Testis (tissue), 3 donors: ENCODE data around the gene OXNAD1. TPM values are rescaled to one million over a fixed set of nuclear protein-coding genes. Genes with fewer than 3 reads are reported as not detected.

Experiments
- DNase-seq: peaks from one replicate; pipeline ENCODE4 v3.0.0-alpha.2; 2019
- H3K27ac ChIP-seq, 2 donors: fragments of 200-600 bp; sonication (generic); one replicate each; pipeline ENCODE4 v1.5.1; 2019
- H3K27me3 ChIP-seq: fragments of 200-600 bp; sonication (generic); one replicate; pipeline ENCODE4 v1.5.1; 2019
- H3K36me3 ChIP-seq: fragments of 200-600 bp; sonication (generic); one replicate; pipeline ENCODE4 v1.5.1; 2017; ENCODE audit warnings: low read depth; ENCODE audit errors: missing control alignments
- H3K4me1 ChIP-seq: fragments of 200-600 bp; sonication (generic); one replicate; pipeline ENCODE4 v1.5.1; 2019
- H3K4me3 ChIP-seq, 2 donors: fragments of 200-600 bp; sonication (generic); one replicate each; pipeline ENCODE4 v1.5.1; 2017 to 2019
- H3K9me3 ChIP-seq: fragments of 200-600 bp; sonication (generic); one replicate; pipeline ENCODE4 v1.5.1; 2017
- POLR2A ChIP-seq: fragments of 450-650 bp; IDR thresholded peaks from one replicate; pipeline ENCODE4 v1.6.1; 2017; ENCODE audit warnings: antibody characterized with exemption, mild to moderate bottlenecking, moderate library complexity
- WGBS, 2 donors: methylation state at CpG; one replicate each; pipeline ENCODE4 v1.1.5; 2018; 5-methylcytosine and 5-hydroxymethylcytosine counted together
- intact Hi-C: fragments of 100-400 bp; cut with DNase I; formaldehyde crosslinking; loops from one replicate; pipeline ENCODE4 v1.15.1; 2023; ENCODE audit warnings: low total_unique reads
- polyA plus RNA-seq: library from polyadenylated mRNA; stranded (reverse); fragments of 350-450 nt; fragmentation: Illumina TruSeq; extraction: RNeasy Lipid Tissue Mini Kit (QIAGEN cat#74804); gene quantifications from one replicate; pipeline ENCODE4 v1.2.3, GENCODE V29; 2014; ENCODE audit warnings: low read depth, low replicate concordance; ENCODE audit not compliant: insufficient read depth
- total RNA-seq, 2 donors: library from RNA; depleted of rRNA; stranded (reverse); fragments of >200 nt; gene quantifications; one replicate each; pipeline ENCODE4 v1.2.3, GENCODE V29; 2016
- TF ChIP-seq, protein P1 (sequence below), 3 experiments: fragments of 450-650 bp in 2 of 3; fragments of 200-600 bp in 1 of 3; sonication (generic) in 1 of 3; IDR thresholded peaks; one replicate each; pipeline ENCODE4 v1.5.1; 2016 to 2019; ENCODE audit warnings: antibody characterized with exemption in 3 of 3, mild to moderate bottlenecking in 2 of 3, moderate library complexity in 1 of 3

The OXNAD1 gene
- total and polyA plus RNA-seq, 3 donors from 2014 or later: 11.8 to 31.2 (median 27.3) TPM

DNA sequence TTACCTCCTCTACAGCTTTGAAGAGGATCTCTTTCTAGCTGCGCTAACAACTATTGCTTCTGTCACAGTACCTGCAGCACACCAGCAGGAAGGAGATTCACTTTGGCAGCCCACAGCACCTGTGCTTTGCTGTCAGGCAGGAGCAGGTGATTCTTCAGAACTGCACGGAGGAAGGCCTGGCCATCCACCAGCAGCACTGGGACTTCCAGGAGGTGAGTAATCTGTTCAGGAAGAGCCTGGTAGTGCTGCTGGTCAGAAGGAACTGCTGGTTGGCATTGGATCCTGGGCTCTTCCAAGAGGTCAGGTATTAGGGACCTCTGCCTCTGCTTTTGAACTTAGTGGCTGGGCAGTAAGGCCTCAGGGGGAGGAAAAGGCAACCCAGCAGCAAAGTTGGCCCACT is 42.5 kb upstream of the OXNAD1 start:
- H3K4me1 ChIP-seq: no peaks in the 10 kb centered on the region
- intact Hi-C loops: no loop called here
- no peaks in the 10 kb centered on the region for H3K9me3 ChIP-seq
- TF ChIP-seq, protein P1, sequence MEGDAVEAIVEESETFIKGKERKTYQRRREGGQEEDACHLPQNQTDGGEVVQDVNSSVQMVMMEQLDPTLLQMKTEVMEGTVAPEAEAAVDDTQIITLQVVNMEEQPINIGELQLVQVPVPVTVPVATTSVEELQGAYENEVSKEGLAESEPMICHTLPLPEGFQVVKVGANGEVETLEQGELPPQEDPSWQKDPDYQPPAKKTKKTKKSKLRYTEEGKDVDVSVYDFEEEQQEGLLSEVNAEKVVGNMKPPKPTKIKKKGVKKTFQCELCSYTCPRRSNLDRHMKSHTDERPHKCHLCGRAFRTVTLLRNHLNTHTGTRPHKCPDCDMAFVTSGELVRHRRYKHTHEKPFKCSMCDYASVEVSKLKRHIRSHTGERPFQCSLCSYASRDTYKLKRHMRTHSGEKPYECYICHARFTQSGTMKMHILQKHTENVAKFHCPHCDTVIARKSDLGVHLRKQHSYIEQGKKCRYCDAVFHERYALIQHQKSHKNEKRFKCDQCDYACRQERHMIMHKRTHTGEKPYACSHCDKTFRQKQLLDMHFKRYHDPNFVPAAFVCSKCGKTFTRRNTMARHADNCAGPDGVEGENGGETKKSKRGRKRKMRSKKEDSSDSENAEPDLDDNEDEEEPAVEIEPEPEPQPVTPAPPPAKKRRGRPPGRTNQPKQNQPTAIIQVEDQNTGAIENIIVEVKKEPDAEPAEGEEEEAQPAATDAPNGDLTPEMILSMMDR (IDR thresholded peaks at IDR 0.05): no peak
- TF ChIP-seq POLR2A: no peak
- H3K27me3 ChIP-seq: no peaks in the 10 kb centered on the region
- no peak for DNase-seq
- 95 to 97% methylated on average over 2 of the region's 2 CpGs for WGBS, 2 donors
- H3K36me3 ChIP-seq: no peaks in the 10 kb centered on the region
- H3K27ac ChIP-seq: no peak overlapping the region
- H3K4me3 ChIP-seq: no peak overlapping the region

GRCh38 chr3:16224325-16224724 is 40.7 kb upstream of the OXNAD1 start:
- no peaks in the 10 kb centered on the region for H3K27me3 ChIP-seq
- intact Hi-C loops: no loop called here
- no peak overlapping the region for H3K4me3 ChIP-seq
- TF ChIP-seq POLR2A: no peak
- TF ChIP-seq, protein P1 (IDR thresholded peaks at IDR 0.05): no peak
- H3K36me3 ChIP-seq: no peaks in the 10 kb centered on the region
- DNase-seq: no peak
- 66 to 88% methylated on average over 2 of the region's 2 CpGs for WGBS, 2 donors
- no peaks in the 10 kb centered on the region for H3K9me3 ChIP-seq
- H3K27ac ChIP-seq: no peak overlapping the region
- H3K4me1 ChIP-seq: no peaks in the 10 kb centered on the region

DNA sequence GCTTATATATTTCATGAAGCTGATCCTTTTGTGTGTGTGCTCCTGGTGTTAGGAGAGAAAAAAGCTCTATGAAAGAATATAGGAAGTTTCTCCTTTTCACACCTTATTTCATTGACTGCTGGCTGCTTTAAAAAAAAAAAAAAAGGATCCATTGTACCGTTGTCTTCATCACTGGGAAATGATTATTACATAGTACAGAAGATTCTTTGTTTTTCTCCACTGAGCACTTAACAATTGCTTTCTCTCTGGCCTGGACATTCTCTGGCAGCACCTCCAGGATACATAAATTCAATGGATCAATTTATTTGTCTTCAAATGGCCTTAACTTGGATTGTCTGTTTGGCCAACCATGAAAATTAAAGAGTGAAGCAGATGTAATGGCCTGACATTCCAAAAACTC is 37.4 kb upstream of the OXNAD1 start:
- 45 to 54% methylated on average over 1 of the region's 1 CpG for WGBS, 2 donors
- Histone ChIP-seq H3K27me3 (no peaks in the 10 kb centered on the region), H3K4me3 (no peak overlapping the region), H3K9me3 (no peaks in the 10 kb centered on the region), H3K27ac (no peak overlapping the region), H3K36me3 (no peaks in the 10 kb centered on the region), H3K4me1 (no peaks in the 10 kb centered on the region)
- intact Hi-C loops: no loop called here
- DNase-seq: no peak
- TF ChIP-seq, protein P1 (IDR thresholded peaks at IDR 0.05): no peak
- TF ChIP-seq POLR2A: no peak

- Histone ChIP-seq H3K9me3 (no peaks in the 10 kb centered on the region), H3K27ac (no peak overlapping the region), H3K4me3 (no peak overlapping the region), H3K4me1 (no peaks in the 10 kb centered on the region), H3K27me3 (no peaks in the 10 kb centered on the region), H3K36me3 (no peaks in the 10 kb centered on the region)
- TF ChIP-seq POLR2A: no peak
- TF ChIP-seq, protein P1 (IDR thresholded peaks at IDR 0.05): no peak
- intact Hi-C loops: no loop called here
- DNase-seq: no peak
Measured at GRCh38 chr3:16229681-16230080, 35.3 kb upstream of the OXNAD1 start.

DNA sequence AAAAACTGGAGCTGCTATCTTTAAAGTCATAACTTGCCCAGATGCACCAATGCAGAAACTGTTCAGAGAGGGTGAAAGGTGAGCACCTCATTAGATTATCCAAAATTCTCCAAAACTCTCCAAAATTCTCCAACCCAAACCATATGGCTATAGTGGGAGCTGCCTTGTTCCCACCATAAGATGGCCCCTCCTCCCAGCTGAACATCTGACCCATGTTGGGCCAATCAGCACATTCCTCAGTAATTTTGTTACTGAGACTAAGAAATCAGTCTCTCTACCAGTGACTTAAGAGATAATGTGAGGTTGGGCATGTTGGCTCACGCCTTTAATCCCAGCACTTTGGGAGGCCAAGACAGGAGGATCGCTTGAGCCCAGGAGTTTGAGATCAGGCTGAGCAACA is 33.0 kb upstream of the OXNAD1 start:
- DNase-seq: no peak
- Histone ChIP-seq H3K27me3 (no peaks in the 10 kb centered on the region), H3K4me3 (no peak overlapping the region), H3K9me3 (no peaks in the 10 kb centered on the region), H3K36me3 (no peaks in the 10 kb centered on the region), H3K27ac (no peak overlapping the region), H3K4me1 (peaks cover 1% of the 10 kb centered on the region)
- TF ChIP-seq, protein P1 (IDR thresholded peaks at IDR 0.05): no peak
- no peak for TF ChIP-seq POLR2A
- intact Hi-C loops: no loop called here
- WGBS, 2 donors: 95 to 98% methylated on average over 2 of the region's 2 CpGs
